ENCODE measurements around the gene ACAD10. TPM values are rescaled to one million over a fixed set of nuclear protein-coding genes. Genes with fewer than 3 reads are reported as not detected.

ACAD10 gene
- total RNA-seq, 1 donor from 2014 or later, result 23.3 TPM

DNA sequence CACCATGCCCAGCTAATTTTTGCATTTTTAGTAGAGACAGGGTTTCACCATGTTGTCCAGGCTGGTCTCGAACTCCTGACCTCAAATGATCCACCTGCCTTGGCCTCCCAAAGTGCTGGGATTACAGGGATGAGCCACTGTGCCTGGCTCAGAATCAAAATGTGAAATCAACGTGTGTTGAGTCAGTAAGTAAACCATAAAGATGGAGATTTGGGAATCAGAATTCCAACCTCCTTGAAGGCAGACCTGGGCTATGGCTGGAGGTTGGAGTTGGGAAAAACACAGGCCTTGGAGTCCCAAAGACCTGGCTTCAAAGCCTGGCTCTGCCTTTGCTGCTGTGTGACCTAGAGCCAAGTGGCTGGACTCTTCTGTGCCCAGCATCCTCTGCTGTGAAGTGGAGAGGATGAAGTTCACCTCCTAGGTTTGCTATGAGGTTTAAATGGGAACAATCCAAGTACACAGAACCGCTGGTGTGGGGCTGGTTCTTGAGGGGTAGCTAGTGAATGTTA, 91.0 kb downstream of the ACAD10 start:
- Histone ChIP-seq H3K27me3 (no peaks in the 10 kb centered on the region), H3K27ac (peak overlapping the region; percentile 97), H3K4me1 (peaks cover 79% of the 10 kb centered on the region), H3K4me3 (no peak overlapping the region), H3K36me3 (peaks cover 8% of the 10 kb centered on the region), H3K9me3 (no peaks in the 10 kb centered on the region)
- ATAC-seq (no peak), DNase-seq (no peak)
- intact Hi-C loops (cut with DNase I), result no loop called here
- TF ChIP-seq, protein P1, sequence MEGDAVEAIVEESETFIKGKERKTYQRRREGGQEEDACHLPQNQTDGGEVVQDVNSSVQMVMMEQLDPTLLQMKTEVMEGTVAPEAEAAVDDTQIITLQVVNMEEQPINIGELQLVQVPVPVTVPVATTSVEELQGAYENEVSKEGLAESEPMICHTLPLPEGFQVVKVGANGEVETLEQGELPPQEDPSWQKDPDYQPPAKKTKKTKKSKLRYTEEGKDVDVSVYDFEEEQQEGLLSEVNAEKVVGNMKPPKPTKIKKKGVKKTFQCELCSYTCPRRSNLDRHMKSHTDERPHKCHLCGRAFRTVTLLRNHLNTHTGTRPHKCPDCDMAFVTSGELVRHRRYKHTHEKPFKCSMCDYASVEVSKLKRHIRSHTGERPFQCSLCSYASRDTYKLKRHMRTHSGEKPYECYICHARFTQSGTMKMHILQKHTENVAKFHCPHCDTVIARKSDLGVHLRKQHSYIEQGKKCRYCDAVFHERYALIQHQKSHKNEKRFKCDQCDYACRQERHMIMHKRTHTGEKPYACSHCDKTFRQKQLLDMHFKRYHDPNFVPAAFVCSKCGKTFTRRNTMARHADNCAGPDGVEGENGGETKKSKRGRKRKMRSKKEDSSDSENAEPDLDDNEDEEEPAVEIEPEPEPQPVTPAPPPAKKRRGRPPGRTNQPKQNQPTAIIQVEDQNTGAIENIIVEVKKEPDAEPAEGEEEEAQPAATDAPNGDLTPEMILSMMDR (IDR thresholded peaks at IDR 0.05), result no peak

DNA sequence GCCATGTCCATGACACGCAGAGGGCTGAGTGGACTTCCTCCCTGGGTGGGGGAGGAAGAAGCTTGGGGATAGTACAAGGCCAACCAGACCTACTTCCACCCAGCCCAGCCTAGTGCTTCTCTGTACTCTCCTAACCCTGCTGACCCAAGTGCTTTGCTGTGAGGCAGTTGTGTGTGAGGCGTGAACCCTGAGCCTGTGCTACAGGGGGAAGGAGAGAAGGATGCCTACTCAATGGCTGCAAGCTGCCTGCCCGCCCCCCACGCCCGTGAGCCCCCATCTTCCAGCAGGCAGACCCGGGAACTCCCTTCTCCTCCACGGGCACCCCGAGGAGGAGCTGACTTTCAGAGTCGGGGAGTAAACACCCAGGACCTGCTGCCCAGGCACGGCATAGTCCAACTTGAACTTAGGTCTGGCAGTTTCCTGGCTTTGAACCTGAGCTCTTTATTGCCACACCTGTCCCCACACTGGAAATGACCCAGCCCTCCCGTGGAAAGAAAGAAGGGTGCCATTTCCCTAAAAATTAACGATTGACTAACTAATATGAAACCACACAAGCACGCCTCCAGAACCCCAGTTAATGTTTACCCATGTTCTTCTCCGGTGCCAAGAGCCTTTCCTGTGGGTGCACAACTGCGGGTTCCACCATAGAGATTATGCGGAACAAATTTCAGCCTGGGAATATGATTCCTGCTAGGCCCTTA, 91.6 kb downstream of the ACAD10 start:
- peak overlapping the region; percentile 97 for H3K27ac ChIP-seq
- ATAC-seq (peak; percentile 55), DNase-seq (peak; percentile 75)
- intact Hi-C loops (cut with DNase I), result no loop called here
- H3K4me3 ChIP-seq, result no peak overlapping the region
- no peaks in the 10 kb centered on the region for H3K9me3 ChIP-seq
- TF ChIP-seq, protein P1 (IDR thresholded peaks at IDR 0.05), result no peak
- H3K4me1 ChIP-seq, result peaks cover 73% of the 10 kb centered on the region
- H3K36me3 ChIP-seq, result peaks cover 14% of the 10 kb centered on the region
- H3K27me3 ChIP-seq, result no peaks in the 10 kb centered on the region

DNA sequence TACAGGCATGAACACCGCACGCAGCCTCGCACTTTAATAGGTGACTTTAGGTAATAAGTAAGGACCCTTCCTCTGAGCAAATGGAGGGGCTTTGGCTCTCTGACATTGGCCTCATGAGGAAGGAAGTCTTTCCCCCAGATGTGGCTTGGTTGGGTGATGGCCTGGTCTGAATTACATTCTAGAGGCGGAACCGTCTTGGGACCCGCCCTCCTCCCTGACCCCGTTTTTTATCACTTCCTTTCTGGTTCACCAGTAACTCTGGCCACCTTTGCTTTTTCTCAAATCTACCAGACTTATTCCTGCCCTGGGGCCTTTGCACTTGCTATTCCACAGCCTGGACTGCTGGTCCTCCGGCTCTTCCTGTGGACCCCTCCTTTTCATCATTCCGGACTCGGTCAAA, 94.3 kb downstream of the ACAD10 start:
- Histone ChIP-seq H3K4me3 (no peak overlapping the region), H3K27me3 (no peaks in the 10 kb centered on the region), H3K36me3 (peaks cover 40% of the 10 kb centered on the region), H3K27ac (peak overlapping the region; percentile 20), H3K9me3 (no peaks in the 10 kb centered on the region), H3K4me1 (peaks cover 48% of the 10 kb centered on the region)
- no peak for ATAC-seq
- intact Hi-C loops (cut with DNase I), result no loop called here
- no peak for DNase-seq
- TF ChIP-seq, protein P1 (IDR thresholded peaks at IDR 0.05), result no peak

DNA sequence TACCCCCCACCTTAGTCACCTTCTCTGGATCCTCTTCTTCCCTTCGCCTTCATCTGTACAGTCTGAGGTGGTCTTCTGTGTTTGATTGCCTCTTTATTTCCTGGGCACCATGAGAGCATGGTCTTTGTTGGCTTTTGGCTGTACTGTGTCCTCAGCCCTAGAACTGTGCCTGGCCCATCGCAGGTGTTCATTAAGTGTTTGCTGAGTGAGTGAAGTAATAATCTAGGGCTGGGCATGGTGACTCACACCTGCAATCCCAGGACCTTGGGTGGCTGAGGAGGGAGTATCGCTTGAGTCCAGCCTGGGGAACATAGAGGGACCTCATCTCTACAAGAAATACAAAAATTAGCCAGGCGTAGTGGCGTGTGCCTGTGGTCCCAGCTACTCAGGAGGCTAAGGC, 94.8 kb downstream of the ACAD10 start:
- Histone ChIP-seq H3K4me1 (peaks cover 46% of the 10 kb centered on the region), H3K27me3 (no peaks in the 10 kb centered on the region), H3K4me3 (no peak overlapping the region), H3K36me3 (peaks cover 45% of the 10 kb centered on the region), H3K27ac (peak overlapping the region; percentile 20), H3K9me3 (no peaks in the 10 kb centered on the region)
- DNase-seq (no peak), ATAC-seq (peak; percentile 69)
- TF ChIP-seq, protein P1 (IDR thresholded peaks at IDR 0.05), result no peak
- intact Hi-C loops (cut with DNase I), result no loop called here

DNA sequence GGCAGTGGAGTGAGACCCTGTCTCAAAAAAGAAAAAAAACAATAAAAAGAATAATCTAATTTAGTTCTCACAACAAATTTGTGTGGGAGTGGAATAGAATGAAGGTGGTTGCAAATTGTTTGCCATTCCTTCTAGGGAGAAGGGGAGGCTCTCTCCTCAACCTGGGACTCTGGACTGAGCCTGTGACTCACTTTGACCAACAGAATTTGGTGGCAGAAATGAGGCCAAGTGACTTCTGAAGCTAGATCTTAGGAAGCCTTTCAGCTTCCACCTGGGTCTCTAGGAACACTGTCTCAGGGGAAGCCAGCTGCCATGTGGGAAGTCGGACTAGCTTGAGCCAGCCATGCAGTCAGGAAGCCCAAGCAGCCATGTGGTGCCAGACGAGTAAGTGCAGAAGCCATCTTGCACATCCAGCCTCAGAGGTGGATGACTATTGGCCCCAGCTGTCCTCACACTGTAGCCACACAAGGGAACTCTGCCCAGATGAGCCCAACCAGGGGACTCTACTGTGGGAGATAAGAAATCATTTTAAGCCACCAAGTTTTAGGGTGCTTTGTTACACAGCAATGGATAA, 95.3 kb downstream of the ACAD10 start:
- intact Hi-C loops (cut with DNase I), result no loop called here
- no peaks in the 10 kb centered on the region for H3K27me3 ChIP-seq
- no peak overlapping the region for H3K4me3 ChIP-seq
- no peaks in the 10 kb centered on the region for H3K9me3 ChIP-seq
- no peak for ATAC-seq
- peak overlapping the region; percentile 20 for H3K27ac ChIP-seq
- peaks cover 49% of the 10 kb centered on the region for H3K36me3 ChIP-seq
- H3K4me1 ChIP-seq, result peaks cover 40% of the 10 kb centered on the region
- no peak for DNase-seq
- TF ChIP-seq, protein P1 (IDR thresholded peaks at IDR 0.05), result no peak

Data from upper lobe of right lung (tissue), 1 donor.